NOMO-1 treated with dmso at 0.1 percent for 144 hours (cell line): Measurements from ENCODE around the gene DNAJC28.
"Not testable (repeated sequence)": the region's sequence is repeated elsewhere in the genome, so short reads cannot be mapped to it uniquely, and the experiment has no call there.

Experiments
- DNase-seq: peaks from one replicate; lab custom pipeline; 2025; ENCODE audit not compliant: unreplicated experiment; lab: John Stamatoyannopoulos, UW

The DNAJC28 gene

GRCh38 chr21:33491373-33492102, at the start of gene DNAJC28:
Gene DNAJC28, minus strand, starts transcription at chr21:33491716. Its CDS starts 2,323 bp downstream, at chr21:33489393.
- peak; percentile 85 for DNase-seq

GRCh38 chr21:33541105-33541711, 49.7 kb upstream of the DNAJC28 start:
- DNase-seq: no peak

DNA sequence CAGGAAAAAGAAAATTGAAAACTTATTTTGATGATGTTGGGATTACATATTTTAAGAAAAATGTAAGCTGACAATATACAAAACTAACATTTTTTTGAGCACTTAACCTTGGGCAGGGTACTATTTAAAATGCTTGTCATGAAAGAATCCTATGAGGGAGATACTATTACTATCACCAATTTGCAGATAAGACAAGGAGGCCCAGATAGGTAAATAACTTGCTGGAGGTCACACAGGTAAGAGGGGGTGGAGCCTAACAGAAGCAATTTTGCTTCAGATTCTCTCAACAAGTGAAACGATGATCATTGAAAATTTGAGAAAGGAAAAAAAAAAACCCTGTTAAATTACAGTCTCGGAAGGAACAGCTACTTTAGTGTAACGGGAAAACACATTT, 49.2 kb upstream of the DNAJC28 start:
- DNase-seq: no peak

DNA sequence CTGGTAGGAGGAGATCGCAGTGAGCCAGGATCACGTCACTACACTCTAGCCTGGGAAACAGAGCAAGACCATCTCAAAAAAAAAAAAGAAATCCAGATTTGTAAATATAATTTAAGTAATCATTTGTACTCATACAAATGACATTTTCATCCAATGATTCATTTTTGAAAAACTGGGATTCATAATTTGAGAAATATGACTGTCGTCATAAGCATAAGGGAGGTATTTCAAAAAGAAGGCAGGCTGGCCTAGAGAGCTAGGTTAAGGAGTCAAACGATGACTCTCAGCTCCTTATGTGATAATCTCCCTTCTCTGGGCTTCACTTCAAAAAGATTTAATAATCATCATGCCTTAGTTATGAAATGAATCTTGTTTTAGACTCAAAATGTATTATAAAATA, 48.1 kb upstream of the DNAJC28 start:
- no peak for DNase-seq

DNA sequence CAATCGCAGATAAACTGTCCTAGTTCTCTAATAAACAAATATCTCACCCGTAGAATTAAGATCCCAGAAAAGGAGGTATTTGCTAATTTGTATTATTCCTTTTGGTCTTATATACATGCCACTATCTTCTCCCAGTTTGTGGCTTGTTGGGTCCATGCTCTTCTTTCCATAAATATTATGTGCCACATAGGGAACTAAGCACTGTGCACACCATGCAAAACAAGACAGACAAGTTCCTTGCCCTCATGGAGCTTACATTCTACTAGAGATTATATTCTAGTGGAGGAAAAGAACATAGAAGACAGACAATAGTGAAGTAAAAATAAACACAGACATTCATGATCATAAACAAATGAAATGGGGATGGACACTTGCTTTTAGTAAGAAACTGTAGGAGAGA, 45.7 kb upstream of the DNAJC28 start:
- DNase-seq: no peak

DNA sequence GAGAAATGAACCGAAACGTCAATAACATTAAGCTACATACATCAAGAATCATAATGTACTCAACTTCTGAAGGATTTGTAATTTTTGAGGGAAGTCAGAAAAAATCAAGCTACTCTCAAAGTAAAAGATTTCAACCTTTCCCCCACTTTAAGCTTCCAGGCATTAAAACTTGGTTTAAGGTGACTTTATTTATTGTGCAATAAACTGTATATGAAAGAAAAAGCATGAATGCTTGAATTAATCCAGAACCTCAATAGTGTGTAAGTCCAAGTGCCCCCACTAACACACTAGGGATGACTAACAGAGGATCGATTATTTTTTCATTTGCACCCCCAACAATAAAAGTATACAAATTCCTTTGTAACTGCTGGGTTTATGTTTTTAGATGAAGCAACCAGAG, 39.5 kb upstream of the DNAJC28 start:
- DNase-seq: no peak

GRCh38 chr21:33522953-33523349, 31.4 kb upstream of the DNAJC28 start:
- no peak for DNase-seq

DNA sequence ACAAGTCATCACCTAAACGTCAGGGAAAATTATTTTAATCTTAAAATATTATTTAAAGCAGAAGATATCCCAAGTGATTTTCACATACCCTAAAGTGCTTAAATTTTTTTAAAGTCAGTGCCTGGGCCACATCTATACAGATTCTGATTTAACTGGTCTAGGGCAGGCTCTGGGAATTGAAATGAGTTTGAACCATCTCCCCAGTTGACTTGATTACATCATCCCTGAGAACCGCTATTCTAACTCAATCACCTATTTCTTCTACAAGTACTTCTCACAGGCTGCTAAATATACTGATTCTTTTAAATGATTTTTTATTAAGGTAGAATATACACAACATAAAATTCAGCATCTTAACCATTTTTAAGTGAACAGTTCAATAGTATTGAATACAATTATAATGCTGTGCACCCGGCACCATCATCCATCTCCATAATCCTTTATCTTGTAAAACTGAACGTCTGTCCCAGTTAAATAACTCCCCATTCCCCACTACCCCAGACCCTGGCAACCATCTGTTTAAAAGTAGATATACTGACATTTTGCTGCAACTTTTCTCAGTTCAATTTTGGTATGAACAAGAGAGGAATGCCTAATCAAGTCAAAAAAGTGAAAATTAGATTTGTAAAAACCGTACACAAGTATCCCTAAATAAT, 30.9 kb upstream of the DNAJC28 start:
- DNase-seq: no peak

- no peak for DNase-seq
These were observed 27.4 kb upstream of the DNAJC28 start for GRCh38 chr21:33518899-33519298.

- DNase-seq: no peak
These were observed 22.7 kb upstream of the DNAJC28 start for GRCh38 chr21:33514229-33514628.

GRCh38 chr21:33512481-33512880, 21.0 kb upstream of the DNAJC28 start:
- DNase-seq: no peak

DNA sequence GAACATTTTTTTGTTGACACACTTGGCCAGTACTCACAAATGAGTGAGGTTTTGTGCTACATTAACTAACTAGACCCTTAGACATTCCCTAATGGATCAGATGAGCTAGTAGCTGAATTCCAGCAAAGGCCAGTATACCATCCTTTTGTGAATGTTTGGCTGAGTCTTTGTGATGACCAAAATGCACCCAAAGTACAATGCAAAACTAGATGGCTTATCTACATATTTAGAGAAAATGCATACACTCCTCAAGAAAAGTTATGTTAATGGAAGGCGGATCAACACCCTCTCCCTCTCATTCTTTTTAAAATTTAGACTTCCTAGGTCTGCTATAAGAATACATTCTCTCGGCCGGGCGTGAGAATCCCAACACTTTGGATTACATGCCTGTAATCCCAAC, 20.1 kb upstream of the DNAJC28 start:
- DNase-seq: no peak

DNA sequence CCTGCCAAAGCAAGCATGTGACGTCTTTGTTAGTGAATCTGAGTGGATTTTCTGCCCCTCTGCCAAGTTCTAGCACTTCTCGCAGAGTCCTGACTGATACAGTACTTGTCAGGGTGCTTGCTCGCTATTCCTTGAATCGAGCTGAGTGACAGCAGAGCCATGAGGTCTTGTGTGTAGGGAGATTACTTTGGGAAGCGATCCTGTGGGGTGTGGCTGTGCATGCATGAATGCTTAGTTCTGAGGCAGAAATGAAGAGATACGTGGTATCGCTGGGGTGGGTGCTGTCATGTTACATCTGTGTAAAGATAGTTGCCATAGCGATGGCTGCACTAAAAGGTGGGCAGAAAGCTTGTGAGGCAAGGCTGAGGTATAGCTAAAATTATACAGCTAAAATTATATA, 19.3 kb upstream of the DNAJC28 start:
- DNase-seq: no peak

GRCh38 chr21:33507003-33507402, 15.5 kb upstream of the DNAJC28 start:
- DNase-seq: not testable (repeated sequence)

DNA sequence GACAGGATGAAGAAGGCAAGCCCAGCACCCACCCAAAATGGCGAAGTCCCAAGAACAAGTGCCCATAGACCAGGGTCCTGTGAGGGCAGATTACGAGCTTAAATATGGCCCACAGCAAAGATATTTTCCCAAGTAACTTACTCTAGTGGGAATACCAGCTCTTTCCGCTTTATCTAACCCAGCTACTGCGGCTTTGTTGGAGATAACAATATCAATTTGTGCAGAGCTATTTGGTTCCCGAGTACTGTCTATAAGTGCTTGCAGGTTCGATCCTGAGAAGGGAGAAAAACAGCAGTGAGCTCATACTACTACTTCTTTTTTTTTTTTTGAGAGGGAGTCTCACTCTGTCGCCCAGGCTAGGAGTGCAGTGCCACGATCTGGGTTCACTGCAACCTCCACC, 14.3 kb upstream of the DNAJC28 start:
- DNase-seq: no peak

GRCh38 chr21:33496345-33496744, 4.8 kb upstream of the DNAJC28 start:
- no peak for DNase-seq

GRCh38 chr21:33495743-33496142, 4.2 kb upstream of the DNAJC28 start:
- DNase-seq: no peak

- no peak for DNase-seq
These were observed 2.2 kb upstream of the DNAJC28 start for GRCh38 chr21:33493756-33494155.

- peak; percentile 11 for DNase-seq
These were observed 1.1 kb upstream of the DNAJC28 start for GRCh38 chr21:33492571-33492970.

GRCh38 chr21:33490991-33491372, 534 bp downstream of the DNAJC28 start:
- DNase-seq: no peak

DNA sequence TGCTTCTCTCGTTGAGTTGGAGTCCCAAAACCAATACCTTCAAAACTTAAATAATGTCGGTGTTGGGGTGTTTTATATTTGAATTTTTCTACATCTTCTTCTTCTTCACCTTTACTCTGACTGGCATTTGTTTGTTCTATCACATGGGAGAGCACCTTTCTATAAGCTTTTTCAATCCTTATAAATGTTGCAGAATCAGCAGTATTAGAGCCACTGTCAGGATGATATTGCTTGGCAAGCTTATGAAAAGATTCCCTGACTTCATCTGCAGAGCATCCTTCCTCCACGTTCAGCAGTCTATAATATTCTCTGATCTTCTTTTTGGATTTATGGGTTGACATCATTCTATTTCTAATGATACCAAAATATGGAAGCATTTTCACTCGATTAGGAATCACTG, 2.6 kb downstream of the DNAJC28 start:
- no peak for DNase-seq

GRCh38 chr21:33487996-33488395, 3.5 kb downstream of the DNAJC28 start:
- no peak for DNase-seq
